Lung (tissue), 12 donors: ENCODE measurements around the gene PCSK9. TPM values are rescaled to one million over a fixed set of nuclear protein-coding genes. Genes with fewer than 3 reads are reported as not detected.

Source experiments
- ATAC-seq: fragments of 200-7000 bp; cut with Tn5 transposase; one replicate; pipeline ENCODE4 v1.9.1; 2020; ENCODE audit warnings: moderate number of reproducible peaks; ENCODE audit not compliant: insufficient read depth, low FRiP score
- DNase-seq, 3 donors: peaks; one replicate each; pipeline ENCODE4 v3.0.0-alpha.2; 2013 to 2017
- H3K27ac ChIP-seq, 2 donors: one replicate each; pipeline ENCODE4 v1.5.1; 2013; ENCODE audit warnings: mild to moderate bottlenecking in 2 of 2, moderate library complexity in 2 of 2, control low read depth in 1 of 2, inconsistent platforms in 1 of 2, low read depth in 1 of 2, low read length in 1 of 2
- H3K27me3 ChIP-seq, 3 donors: one replicate each; pipeline ENCODE4 v1.5.1; 2013; ENCODE audit warnings: low read length in 2 of 3; ENCODE audit not compliant: control insufficient read depth in 3 of 3, insufficient read depth in 3 of 3
- H3K36me3 ChIP-seq, 4 donors: one replicate each; pipeline ENCODE4 v1.5.1; 2013; ENCODE audit warnings: low read length in 4 of 4, mild to moderate bottlenecking in 1 of 4, moderate library complexity in 1 of 4; ENCODE audit not compliant: control insufficient read depth in 4 of 4, insufficient read depth in 4 of 4
- H3K4me1 ChIP-seq, 5 donors: one replicate each; pipeline ENCODE4 v1.5.1; 2013; ENCODE audit warnings: low read length in 5 of 5, mild to moderate bottlenecking in 2 of 5, moderate library complexity in 1 of 5; ENCODE audit not compliant: control insufficient read depth in 5 of 5, insufficient read depth in 5 of 5
- H3K4me3 ChIP-seq: one replicate; pipeline ENCODE4 v1.5.1; 2013; ENCODE audit warnings: mild to moderate bottlenecking, control low read depth, moderate library complexity
- H3K9ac ChIP-seq, 2 donors: one replicate each; pipeline ENCODE4 v1.5.1; 2013; ENCODE audit warnings: low read length in 2 of 2, control low read depth in 1 of 2; ENCODE audit not compliant: insufficient read depth in 1 of 2
- H3K9me3 ChIP-seq, 4 donors: one replicate each; pipeline ENCODE4 v1.5.1; 2013; ENCODE audit warnings: low read length in 3 of 4, mild to moderate bottlenecking in 1 of 4, moderate library complexity in 1 of 4; ENCODE audit not compliant: control insufficient read depth in 4 of 4, insufficient read depth in 3 of 4
- WGBS, 2 donors: extraction: QIAGEN DNeasy Blood & Tissue Kit; methylation state at CpG; one replicate each; pipeline ENCODE4 v1.1.7; 2013; 5-methylcytosine and 5-hydroxymethylcytosine counted together
- polyA plus RNA-seq, 2 donors: library from polyadenylated mRNA; stranded (reverse); fragments of 200-250 nt; gene quantifications; one replicate each; pipeline ENCODE4 v1.2.1, GENCODE V29; 2013
- total RNA-seq, 2 donors: library from RNA; depleted of rRNA in 1 of 2; stranded (reverse); fragments of >200 nt in 1 of 2; gene quantifications; one replicate each; pipeline ENCODE4 v1.2.1, GENCODE V29; 2014 to 2021
- TF ChIP-seq, protein P1 (sequence below): IDR thresholded peaks from 2 replicates; pipeline ENCODE4 v1.5.1; 2012; ENCODE audit warnings: mild to moderate bottlenecking; ENCODE audit errors: control extremely low read depth, extremely low read depth
- donor health status: control.
- donor health status: control.
- donor health status: Bipolar disorder and iron deficiency.
- donor health status: healthy.
- donor health status: DM: yes; HTN: yes; CAD: no.

PCSK9 gene
- total and polyA plus RNA-seq, 4 donors = 13.0 to 47.2 (median 21.0) TPM

DNA sequence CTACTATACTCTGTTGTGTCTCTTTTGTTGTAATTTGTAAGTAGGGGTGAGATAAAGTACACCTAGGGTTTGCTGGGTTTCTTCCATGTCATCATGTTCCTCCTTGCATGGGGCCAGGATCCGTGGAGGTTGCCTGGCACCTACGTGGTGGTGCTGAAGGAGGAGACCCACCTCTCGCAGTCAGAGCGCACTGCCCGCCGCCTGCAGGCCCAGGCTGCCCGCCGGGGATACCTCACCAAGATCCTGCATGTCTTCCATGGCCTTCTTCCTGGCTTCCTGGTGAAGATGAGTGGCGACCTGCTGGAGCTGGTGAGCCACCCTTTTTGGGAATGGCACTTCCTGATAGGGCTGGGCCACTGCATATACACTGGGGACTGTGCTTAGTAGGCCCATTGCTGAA lies 4.4 kb downstream of the PCSK9 start:
- H3K27ac ChIP-seq = no peak overlapping the region
- 95 to 97% methylated on average over 9 of the region's 9 CpGs for WGBS, 2 donors
- no peak overlapping the region for H3K9ac ChIP-seq
- ATAC-seq = no peak
- H3K36me3 ChIP-seq = peaks cover 0 to 1% (median 0%) of the 10 kb centered on the region in 4 donors
- H3K4me1 ChIP-seq = peaks cover 0 to 20% (median 0%) of the 10 kb centered on the region in 5 donors
- peaks cover 0 to 34% (median 30%) of the 10 kb centered on the region in 3 donors for H3K27me3 ChIP-seq
- TF ChIP-seq, protein P1, sequence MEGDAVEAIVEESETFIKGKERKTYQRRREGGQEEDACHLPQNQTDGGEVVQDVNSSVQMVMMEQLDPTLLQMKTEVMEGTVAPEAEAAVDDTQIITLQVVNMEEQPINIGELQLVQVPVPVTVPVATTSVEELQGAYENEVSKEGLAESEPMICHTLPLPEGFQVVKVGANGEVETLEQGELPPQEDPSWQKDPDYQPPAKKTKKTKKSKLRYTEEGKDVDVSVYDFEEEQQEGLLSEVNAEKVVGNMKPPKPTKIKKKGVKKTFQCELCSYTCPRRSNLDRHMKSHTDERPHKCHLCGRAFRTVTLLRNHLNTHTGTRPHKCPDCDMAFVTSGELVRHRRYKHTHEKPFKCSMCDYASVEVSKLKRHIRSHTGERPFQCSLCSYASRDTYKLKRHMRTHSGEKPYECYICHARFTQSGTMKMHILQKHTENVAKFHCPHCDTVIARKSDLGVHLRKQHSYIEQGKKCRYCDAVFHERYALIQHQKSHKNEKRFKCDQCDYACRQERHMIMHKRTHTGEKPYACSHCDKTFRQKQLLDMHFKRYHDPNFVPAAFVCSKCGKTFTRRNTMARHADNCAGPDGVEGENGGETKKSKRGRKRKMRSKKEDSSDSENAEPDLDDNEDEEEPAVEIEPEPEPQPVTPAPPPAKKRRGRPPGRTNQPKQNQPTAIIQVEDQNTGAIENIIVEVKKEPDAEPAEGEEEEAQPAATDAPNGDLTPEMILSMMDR = no peak
- no peak for DNase-seq
- H3K4me3 ChIP-seq = no peak overlapping the region
- no peaks in the 10 kb centered on the region for H3K9me3 ChIP-seq

DNA sequence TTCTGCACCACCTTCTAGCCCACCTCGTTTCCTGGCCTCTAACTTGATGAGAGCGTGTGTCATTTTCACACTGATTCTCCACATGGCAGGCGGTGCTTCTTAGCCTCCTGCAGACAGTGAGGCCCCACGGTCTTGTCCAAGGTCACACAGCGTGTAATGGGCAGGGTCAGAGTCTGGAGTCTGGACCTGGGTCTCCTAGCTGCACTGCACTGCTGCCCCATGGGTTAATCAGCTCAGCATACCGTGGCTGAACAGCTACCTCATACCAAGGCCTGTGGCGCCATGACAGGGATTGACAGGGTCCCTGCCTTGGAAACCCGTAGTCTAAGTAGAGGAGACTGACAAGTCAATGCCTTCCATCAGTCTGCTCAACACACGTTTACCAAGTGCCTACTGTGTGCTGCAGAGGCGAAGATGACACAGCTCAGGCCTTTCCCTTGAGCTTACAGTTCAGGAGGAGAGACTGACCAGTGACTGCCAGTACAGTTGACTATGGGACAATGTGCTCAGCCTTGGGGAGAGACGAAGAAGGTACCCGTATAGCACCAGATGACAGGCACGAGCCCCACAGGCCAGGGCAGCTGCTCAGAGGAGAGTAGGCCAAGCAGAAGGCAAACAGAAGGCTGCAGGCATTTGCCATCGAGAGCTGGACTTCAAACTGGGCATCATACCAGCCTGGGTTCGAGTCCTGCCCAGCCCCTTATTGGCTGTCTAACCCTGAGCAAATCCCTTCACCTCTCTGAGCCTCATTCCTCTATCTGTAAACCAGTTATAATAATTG lies 5.5 kb downstream of the PCSK9 start:
- Histone ChIP-seq H3K4me1 (peaks cover 0 to 14% (median 0%) of the 10 kb centered on the region in 5 donors), H3K36me3 (peaks cover 0 to 4% (median 0%) of the 10 kb centered on the region in 4 donors), H3K9me3 (no peaks in the 10 kb centered on the region), H3K27ac (no peak overlapping the region), H3K27me3 (peaks cover 0 to 28% (median 20%) of the 10 kb centered on the region in 3 donors), H3K4me3 (no peak overlapping the region), H3K9ac (no peak overlapping the region)
- TF ChIP-seq, protein P1 = no peak
- no peak for ATAC-seq
- no peak for DNase-seq
- 91 to 92% methylated on average over 15 of the region's 15 CpGs for WGBS, 2 donors

DNA sequence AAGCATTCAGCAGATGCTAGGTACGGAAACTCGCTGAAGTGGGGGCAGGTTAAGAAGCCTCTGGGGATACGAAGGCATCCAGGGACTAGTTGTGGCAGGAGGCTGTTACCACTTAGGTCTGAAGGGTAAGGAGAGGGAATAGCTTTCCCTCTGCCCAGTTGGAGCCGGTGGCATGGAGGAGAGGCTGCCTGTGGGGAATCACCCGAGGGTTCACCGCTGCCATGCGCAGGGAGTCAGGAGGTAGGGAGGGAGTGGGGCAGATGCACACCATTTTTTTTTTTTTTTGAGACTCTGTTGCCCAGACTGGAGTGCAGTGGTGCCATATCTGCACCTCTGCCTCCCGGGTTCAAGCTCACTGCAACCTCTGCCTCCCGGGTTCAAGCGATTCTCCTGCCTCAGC lies 6.1 kb downstream of the PCSK9 start:
- 97 to 98% methylated on average over 10 of the region's 10 CpGs for WGBS, 2 donors

More for the DNA sequence above, 6.1 kb downstream of the PCSK9 start:
- no peak for DNase-seq
- TF ChIP-seq, protein P1 = no peak
- no peak overlapping the region for H3K4me3 ChIP-seq
- peaks cover 0 to 4% (median 0%) of the 10 kb centered on the region in 4 donors for H3K36me3 ChIP-seq
- peaks cover 0 to 24% (median 14%) of the 10 kb centered on the region in 3 donors for H3K27me3 ChIP-seq
- ATAC-seq = no peak
- H3K27ac ChIP-seq = no peak overlapping the region
- H3K4me1 ChIP-seq = peaks cover 0 to 8% (median 0%) of the 10 kb centered on the region in 5 donors
- no peak overlapping the region for H3K9ac ChIP-seq
- no peaks in the 10 kb centered on the region for H3K9me3 ChIP-seq
